B cell (primary cell): ENCODE data around the gene HOXA5. TPM values are rescaled to one million over a fixed set of nuclear protein-coding genes. Genes with fewer than 3 reads are reported as not detected.

Experiments used
- ATAC-seq: fragments of 200-7000 bp; cut with Tn5 transposase; one replicate; pipeline ENCODE4 v1.10.0; 2021; ENCODE audit warnings: low read depth, mild to moderate bottlenecking, moderate number of reproducible peaks, moderate library complexity
- CTCF ChIA-PET: fragments of 350-600 bp; sonication (Branson Sonifier 250); formaldehyde crosslinking; loops from one replicate; lab custom pipeline; 2021; ENCODE audit warnings: antibody characterized with exemption, inconsistent platforms; lab: Charles Lee
- POLR2A ChIA-PET: fragments of 350-600 bp; sonication (Branson Sonifier 250); formaldehyde crosslinking; loops from one replicate; lab custom pipeline; 2021; ENCODE audit warnings: antibody characterized with exemption; lab: Charles Lee
- DNase-seq: peaks from one replicate; pipeline ENCODE4 v3.0.0; 2013
- H2AFZ ChIP-seq: 2 replicates; pipeline ENCODE4 v1.6.1; 2012; ENCODE audit warnings: mild to moderate bottlenecking, low read depth, low read length; ENCODE audit not compliant: insufficient read depth, poor library complexity, severe bottlenecking
- H3K27ac ChIP-seq, 2 donors: 1 replicate in 1 of 2; 2 replicates in 1 of 2; pipeline ENCODE4 v1.5.1; 2012 to 2013; ENCODE audit warnings: low read length in 2 of 2, mild to moderate bottlenecking in 2 of 2, moderate library complexity in 1 of 2
- H3K27me3 ChIP-seq, 4 experiments: fragments of 200-600 bp in 1 of 4; sonication (generic) in 1 of 4; replicated peaks in 1 of 4; 1 replicate in 2 of 4; 2 replicates in 2 of 4; pipeline versions ENCODE4 v1.6.1 to v1.7.0; 2013 to 2016; ENCODE audit warnings: low read length in 3 of 4, mild to moderate bottlenecking in 2 of 4, mixed read lengths in 1 of 4, moderate library complexity in 1 of 4; ENCODE audit not compliant: insufficient read depth in 4 of 4, control insufficient read depth in 3 of 4; ENCODE audit errors: control extremely low read depth in 1 of 4
- H3K36me3 ChIP-seq, 2 experiments: replicated peaks in 1 of 2; 1 replicate in 1 of 2; 2 replicates in 1 of 2; pipeline versions ENCODE4 v1.6.1 to v1.7.1; 2013; ENCODE audit warnings: low read length in 1 of 2; ENCODE audit not compliant: insufficient read depth in 2 of 2, control insufficient read depth in 1 of 2; ENCODE audit errors: control extremely low read depth in 1 of 2, extremely low read depth in 1 of 2
- H3K4me1 ChIP-seq, 2 donors: fragments of 200-600 bp in 1 of 2; sonication (generic) in 1 of 2; 1 replicate in 1 of 2; 2 replicates in 1 of 2; pipeline versions ENCODE4 v1.5.1 to v1.6.1; 2013 to 2017; ENCODE audit warnings: low read length in 2 of 2; ENCODE audit not compliant: control insufficient read depth in 2 of 2, insufficient read depth in 2 of 2
- H3K4me2 ChIP-seq: replicated peaks from 2 replicates; pipeline ENCODE3; 2012; ENCODE audit warnings: mild to moderate bottlenecking, low read depth, low read length; ENCODE audit not compliant: poor library complexity, severe bottlenecking
- H3K4me3 ChIP-seq, 5 experiments: fragments of 200-600 bp in 1 of 5; sonication (generic) in 1 of 5; 1 replicate in 3 of 5; 2 replicates in 2 of 5; pipeline versions ENCODE4 v1.5.1 to v1.7.0; 2011 to 2016; ENCODE audit warnings: low read length in 4 of 5, mild to moderate bottlenecking in 4 of 5, low read depth in 2 of 5, control low read depth in 1 of 5, moderate library complexity in 1 of 5; ENCODE audit not compliant: insufficient read depth in 1 of 5; ENCODE audit errors: control extremely low read depth in 1 of 5, extremely low read depth in 1 of 5
- H3K79me2 ChIP-seq: fragments of 200-600 bp; sonication (generic); one replicate; pipeline ENCODE4 v1.6.0; 2016; ENCODE audit warnings: low read length; ENCODE audit not compliant: control insufficient read depth, insufficient read depth
- H3K9ac ChIP-seq: fragments of 200-600 bp; sonication (generic); 2 replicates; pipeline ENCODE4 v1.6.1; 2017; ENCODE audit warnings: mild to moderate bottlenecking, low read length, moderate library complexity
- H3K9me3 ChIP-seq, 3 donors: one replicate each; pipeline versions ENCODE4 v1.6.1 to v1.7.1; 2013; ENCODE audit warnings: low read length in 2 of 3; ENCODE audit not compliant: control insufficient read depth in 2 of 3, insufficient read depth in 1 of 3; ENCODE audit errors: control extremely low read depth in 1 of 3
- H4K20me1 ChIP-seq: 2 replicates; pipeline ENCODE4 v1.6.0; 2012; ENCODE audit warnings: mild to moderate bottlenecking, low read length; ENCODE audit not compliant: insufficient read depth, control insufficient read depth, poor library complexity, severe bottlenecking
- H3K27ac Mint-ChIP-seq: one replicate; pipeline ENCODE4 v1.8.0; 2021; ENCODE audit warnings: mixed read lengths
- H3K27me3 Mint-ChIP-seq: one replicate; pipeline ENCODE4 v1.8.0; 2021; ENCODE audit warnings: mixed read lengths
- H3K4me1 Mint-ChIP-seq: one replicate; pipeline ENCODE4 v1.8.0; 2021; ENCODE audit warnings: mixed read lengths
- H3K4me3 Mint-ChIP-seq: one replicate; pipeline ENCODE4 v1.8.0; 2021; ENCODE audit warnings: mixed read lengths
- H3K9me3 Mint-ChIP-seq: one replicate; pipeline ENCODE4 v1.8.0; 2022; ENCODE audit warnings: mixed read lengths; ENCODE audit not compliant: insufficient read depth
- CTCF ChIP-seq: fragments of 200-600 bp; IDR thresholded peaks from one replicate; pipeline ENCODE4 v1.8.0; 2022; ENCODE audit warnings: antibody characterized with exemption, mild to moderate bottlenecking
- EZH2 ChIP-seq: IDR thresholded peaks from 2 replicates; pipeline ENCODE4 v1.6.1; 2012; ENCODE audit warnings: borderline replicate concordance, low read depth, mild to moderate bottlenecking, moderate library complexity, low read length; ENCODE audit not compliant: insufficient read depth, poor library complexity, severe bottlenecking
- WGBS: methylation state at CpG from one replicate; pipeline ENCODE4 v1.1.5; 2013; ENCODE audit warnings: missing lambda C conversion rate; ENCODE audit not compliant: insufficient coverage; 5-methylcytosine and 5-hydroxymethylcytosine counted together
- intact Hi-C: fragments of 100-400 bp; cut with micrococcal nuclease; formaldehyde crosslinking; loops from one replicate; pipeline ENCODE4 v1.10.0; 2022
- polyA plus RNA-seq: library from polyadenylated mRNA; depleted of rRNA; stranded (reverse); fragments of >200 nt; gene quantifications from 2 replicates; pipeline ENCODE4 v1.2.3, GENCODE V29; 2012
- total RNA-seq, 2 donors: library from RNA; stranded (reverse); fragments of 120-200 nt in 1 of 2; gene quantifications; 1 replicate in 1 of 2; 2 replicates in 1 of 2; pipeline versions ENCODE4 v1.2.3 to v1.2.4, GENCODE V29; 2013 to 2022

HOXA5 gene
- total and polyA plus RNA-seq, 2 donors (not counting 1 experiment from before 2014, with no cell fraction given): not detected

- H3K27me3 ChIP-seq: peaks cover 0 to 54% (median 47%) of the 10 kb centered on the region in 4 experiments
- no peaks in the 10 kb centered on the region for H4K20me1 ChIP-seq
- DNase-seq (no peak), ATAC-seq (no peak)
- H3K4me3 ChIP-seq: no peak overlapping the region
- no peak overlapping the region for H3K9ac ChIP-seq
- TF ChIP-seq CTCF (no peak), EZH2 (no peak)
- Mint-ChIP-seq H3K9me3 (no peaks in the 10 kb centered on the region), H3K4me3 (no peak overlapping the region), H3K27me3 (peaks cover 61% of the 10 kb centered on the region), H3K27ac (no peak overlapping the region), H3K4me1 (peaks cover 18% of the 10 kb centered on the region)
- no peaks in the 10 kb centered on the region for H3K36me3 ChIP-seq
- no peak overlapping the region for H3K4me2 ChIP-seq
- intact Hi-C loops: no loop called here
- WGBS: 94% methylated on average over 4 of the region's 13 CpGs
- no peak overlapping the region for H3K27ac ChIP-seq
- no peak overlapping the region for H2AFZ ChIP-seq
- H3K4me1 ChIP-seq: peaks cover 13 to 19% of the 10 kb centered on the region in 2 donors
- ChIA-PET POLR2A (no interaction called here), CTCF (interaction anchor here (1.7 kb wide), 1 partner anchor 57 kb away, joined by 4 read pairs; no protein-coding TSS in a partner anchor)
- peaks cover 0 to 31% (median 0%) of the 10 kb centered on the region in 3 donors for H3K9me3 ChIP-seq
- no peaks in the 10 kb centered on the region for H3K79me2 ChIP-seq
These were observed 39.0 kb downstream of the HOXA5 start for GRCh38 chr7:27104341-27105058.

GRCh38 chr7:27103489-27104226 lies 39.8 kb downstream of the HOXA5 start:
- H3K4me3 Mint-ChIP-seq: no peak overlapping the region

More at GRCh38 chr7:27103489-27104226, 39.8 kb downstream of the HOXA5 start:
- POLR2A ChIA-PET: no interaction called here
- peaks cover 2% of the 10 kb centered on the region for H4K20me1 ChIP-seq
- H3K27me3 ChIP-seq: peaks cover 0 to 62% (median 55%) of the 10 kb centered on the region in 4 experiments
- CTCF ChIA-PET: no interaction called here
- Mint-ChIP-seq H3K27me3 (peaks cover 69% of the 10 kb centered on the region), H3K27ac (no peak overlapping the region), H3K4me1 (peaks cover 26% of the 10 kb centered on the region), H3K9me3 (no peaks in the 10 kb centered on the region)
- H3K9ac ChIP-seq: no peak overlapping the region
- DNase-seq (no peak), ATAC-seq (no peak)
- peaks cover 18 to 25% of the 10 kb centered on the region in 2 donors for H3K4me1 ChIP-seq
- H3K9me3 ChIP-seq: peaks cover 0 to 36% (median 0%) of the 10 kb centered on the region in 3 donors
- no peak overlapping the region for H3K4me3 ChIP-seq
- H2AFZ ChIP-seq: no peak overlapping the region
- intact Hi-C loops: no loop called here
- H3K79me2 ChIP-seq: no peaks in the 10 kb centered on the region
- no peak overlapping the region for H3K27ac ChIP-seq
- no peaks in the 10 kb centered on the region for H3K36me3 ChIP-seq
- TF ChIP-seq CTCF (no peak), EZH2 (no peak)
- 58% methylated on average over 23 of the region's 35 CpGs for WGBS
- H3K4me2 ChIP-seq: no peak overlapping the region
